MM.1S (cell line): ENCODE measurements around the gene SGSM1.

Experiments
- EZH2 ChIP-seq: fragments of 300-600 bp; sonication (generic); optimal IDR thresholded peaks from 2 replicates; pipeline ENCODE3; 2017; ENCODE audit warnings: low read depth, mild to moderate bottlenecking, antibody characterized with exemption, low read length, mixed read lengths
- EZH2phosphoT487 ChIP-seq: fragments of 300-600 bp; sonication (generic); IDR thresholded peaks from 2 replicates; pipeline ENCODE4 v1.6.1; 2018; ENCODE audit warnings: antibody characterized with exemption, low read length
- TF ChIP-seq, protein P1 (sequence below): fragments of 300-600 bp; sonication (generic); IDR thresholded peaks from 2 replicates; pipeline ENCODE4 v1.5.1; 2016; ENCODE audit warnings: antibody characterized with exemption, low read length, mixed read lengths

DNA sequence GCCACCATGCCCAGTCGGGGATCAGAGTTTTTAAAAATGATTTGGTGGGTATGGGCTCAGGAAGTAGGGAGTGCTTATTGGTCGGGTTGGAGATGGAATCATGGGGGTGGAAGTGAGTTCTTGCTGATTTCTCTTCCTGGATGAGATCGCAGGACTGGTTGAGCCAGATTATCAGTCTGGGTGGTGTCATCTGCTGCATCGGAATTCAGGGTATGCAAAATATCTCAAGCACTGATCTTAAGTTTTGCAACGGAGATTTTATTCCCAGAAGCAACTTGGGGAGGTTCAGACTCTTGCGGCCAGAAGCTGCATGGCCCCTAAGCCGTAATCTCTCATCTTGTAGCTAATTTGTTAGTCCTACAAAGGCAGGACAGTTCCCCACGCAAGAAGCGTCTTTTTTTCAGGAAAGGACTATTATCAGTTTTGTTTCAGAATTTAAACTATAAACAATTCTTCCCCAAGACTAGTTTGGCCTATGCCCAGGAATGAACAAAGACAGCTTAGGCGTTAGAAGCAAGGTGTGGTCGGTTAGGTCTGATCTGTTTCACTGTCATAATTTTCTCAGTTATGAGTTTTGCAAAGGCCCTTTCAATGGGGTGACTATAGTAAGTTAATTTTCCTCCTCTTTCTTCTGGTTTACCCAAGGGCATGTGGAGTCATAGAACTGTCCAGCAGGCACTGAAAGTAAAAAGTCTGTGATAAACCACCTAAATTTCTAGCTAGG is 30.1 kb upstream of the SGSM1 start:
- no peak for TF ChIP-seq EZH2
- TF ChIP-seq, protein P1, sequence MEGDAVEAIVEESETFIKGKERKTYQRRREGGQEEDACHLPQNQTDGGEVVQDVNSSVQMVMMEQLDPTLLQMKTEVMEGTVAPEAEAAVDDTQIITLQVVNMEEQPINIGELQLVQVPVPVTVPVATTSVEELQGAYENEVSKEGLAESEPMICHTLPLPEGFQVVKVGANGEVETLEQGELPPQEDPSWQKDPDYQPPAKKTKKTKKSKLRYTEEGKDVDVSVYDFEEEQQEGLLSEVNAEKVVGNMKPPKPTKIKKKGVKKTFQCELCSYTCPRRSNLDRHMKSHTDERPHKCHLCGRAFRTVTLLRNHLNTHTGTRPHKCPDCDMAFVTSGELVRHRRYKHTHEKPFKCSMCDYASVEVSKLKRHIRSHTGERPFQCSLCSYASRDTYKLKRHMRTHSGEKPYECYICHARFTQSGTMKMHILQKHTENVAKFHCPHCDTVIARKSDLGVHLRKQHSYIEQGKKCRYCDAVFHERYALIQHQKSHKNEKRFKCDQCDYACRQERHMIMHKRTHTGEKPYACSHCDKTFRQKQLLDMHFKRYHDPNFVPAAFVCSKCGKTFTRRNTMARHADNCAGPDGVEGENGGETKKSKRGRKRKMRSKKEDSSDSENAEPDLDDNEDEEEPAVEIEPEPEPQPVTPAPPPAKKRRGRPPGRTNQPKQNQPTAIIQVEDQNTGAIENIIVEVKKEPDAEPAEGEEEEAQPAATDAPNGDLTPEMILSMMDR = no peak
- no peak for TF ChIP-seq EZH2phosphoT487
